Osteoblast (primary cell): ENCODE results near the gene CLCN3. TPM values are rescaled to one million over a fixed set of nuclear protein-coding genes. Genes with fewer than 3 reads are reported as not detected.

Experiments
- DNase-seq: peaks from one replicate; pipeline ENCODE4 v3.0.0; 2011; ENCODE audit warnings: low spot score, mixed read lengths; ENCODE audit not compliant: insufficient read length; ENCODE audit errors: missing footprints
- H2AFZ ChIP-seq: 2 replicates; pipeline ENCODE4 v1.6.0; 2011; ENCODE audit warnings: mild to moderate bottlenecking, low read length
- H3K27ac ChIP-seq: 2 replicates; pipeline ENCODE4 v1.5.1; 2011; ENCODE audit warnings: mild to moderate bottlenecking, low read depth, low read length, moderate library complexity
- H3K27me3 ChIP-seq: 2 replicates; pipeline ENCODE4 v1.6.0; 2012; ENCODE audit warnings: mild to moderate bottlenecking, control low read depth, inconsistent platforms, low read length, moderate library complexity; ENCODE audit not compliant: insufficient read depth
- H3K36me3 ChIP-seq: 2 replicates; pipeline ENCODE4 v1.5.1; 2011; ENCODE audit warnings: mild to moderate bottlenecking, low read length, control low read depth, moderate library complexity; ENCODE audit not compliant: insufficient read depth
- H3K4me1 ChIP-seq: 2 replicates; pipeline ENCODE4 v1.5.1; 2011; ENCODE audit warnings: mild to moderate bottlenecking, low read length, control low read depth, moderate library complexity; ENCODE audit not compliant: insufficient read depth
- H3K4me2 ChIP-seq: 2 replicates; pipeline ENCODE4 v1.6.0; 2011; ENCODE audit warnings: mild to moderate bottlenecking, low read length; ENCODE audit not compliant: insufficient read depth
- H3K4me3 ChIP-seq: fragments of 200-600 bp; sonication (generic); 3 replicates; pipeline ENCODE4 v1.5.1; 2012; ENCODE audit warnings: mild to moderate bottlenecking, low read length, inconsistent platforms; ENCODE audit not compliant: insufficient read depth
- H3K79me2 ChIP-seq: 2 replicates; pipeline ENCODE4 v1.6.0; 2012; ENCODE audit warnings: mild to moderate bottlenecking, low read length, control low read depth, inconsistent platforms; ENCODE audit not compliant: insufficient read depth
- H3K9me3 ChIP-seq: 2 replicates; pipeline ENCODE4 v1.5.1; 2011; ENCODE audit warnings: low read depth, low read length, control low read depth
- H4K20me1 ChIP-seq: 2 replicates; pipeline ENCODE4 v1.6.0; 2012; ENCODE audit warnings: mild to moderate bottlenecking, low read length, control low read depth; ENCODE audit not compliant: insufficient read depth
- total RNA-seq: library from RNA; depleted of rRNA; stranded (reverse); fragments of >200 nt; gene quantifications from 2 replicates; pipeline ENCODE4 v1.2.3, GENCODE V29; 2012
- TF ChIP-seq, protein P1 (sequence below): IDR thresholded peaks from 2 replicates; pipeline ENCODE4 v1.5.1; 2011; ENCODE audit warnings: mild to moderate bottlenecking, low read depth, low read length, moderate library complexity; ENCODE audit errors: extremely low read depth

The CLCN3 gene
- total RNA-seq, 1 donor: 32.2 TPM

DNA sequence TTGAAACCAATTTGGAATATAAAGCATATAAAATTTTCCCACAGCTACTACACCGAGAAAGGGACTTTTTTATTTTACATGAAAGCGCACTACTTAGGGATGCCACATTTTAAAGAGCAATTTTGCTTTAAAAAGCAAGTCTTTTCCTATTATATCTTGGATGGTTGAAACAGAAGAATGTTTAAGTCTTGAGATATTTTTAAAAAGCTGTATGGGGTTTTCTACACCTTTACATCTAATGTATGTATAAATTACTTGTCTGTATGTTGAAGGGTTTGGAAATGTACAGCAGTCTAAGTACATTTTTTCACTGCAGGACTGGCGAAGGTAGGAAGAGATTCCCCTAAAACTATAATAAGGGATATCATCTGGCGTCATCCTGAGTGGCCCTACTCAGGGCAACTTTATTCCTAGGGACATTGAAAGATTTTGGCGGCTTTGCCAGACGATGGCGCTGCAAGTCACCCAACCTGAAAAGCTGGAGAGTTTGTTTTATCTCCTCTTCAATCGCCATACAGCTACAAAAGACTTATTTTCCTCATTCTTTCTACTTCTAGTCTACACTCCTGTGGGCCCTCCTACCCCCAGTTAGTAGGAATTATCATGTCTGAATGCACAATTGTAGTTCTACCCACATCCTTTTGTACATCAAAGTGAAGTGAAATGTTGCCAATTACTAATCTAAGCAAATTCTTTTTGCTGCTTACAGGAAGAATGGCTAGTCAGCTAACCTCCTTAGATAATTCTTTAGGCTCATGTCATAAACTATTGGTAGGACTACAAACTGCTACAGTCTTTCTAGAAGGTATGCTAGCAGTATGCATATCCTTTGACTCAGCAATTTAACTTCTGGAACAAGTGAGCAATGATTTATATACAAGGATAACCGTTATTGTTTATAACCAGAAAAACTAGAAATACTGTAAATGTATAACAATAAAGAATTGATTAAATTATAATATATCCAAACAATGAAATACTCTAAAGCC is 7.2 kb upstream of the CLCN3 start:
- Histone ChIP-seq H3K4me2 (peak overlapping the region; percentile 99), H3K27ac (peak overlapping the region; percentile 64), H3K9me3 (no peaks in the 10 kb centered on the region), H3K4me1 (peaks cover 22% of the 10 kb centered on the region), H2AFZ (peak overlapping the region; percentile 89), H3K4me3 (peak overlapping the region; percentile 98), H4K20me1 (no peaks in the 10 kb centered on the region), H3K79me2 (peaks cover 29% of the 10 kb centered on the region), H3K36me3 (no peaks in the 10 kb centered on the region), H3K27me3 (no peaks in the 10 kb centered on the region)
- TF ChIP-seq, protein P1, sequence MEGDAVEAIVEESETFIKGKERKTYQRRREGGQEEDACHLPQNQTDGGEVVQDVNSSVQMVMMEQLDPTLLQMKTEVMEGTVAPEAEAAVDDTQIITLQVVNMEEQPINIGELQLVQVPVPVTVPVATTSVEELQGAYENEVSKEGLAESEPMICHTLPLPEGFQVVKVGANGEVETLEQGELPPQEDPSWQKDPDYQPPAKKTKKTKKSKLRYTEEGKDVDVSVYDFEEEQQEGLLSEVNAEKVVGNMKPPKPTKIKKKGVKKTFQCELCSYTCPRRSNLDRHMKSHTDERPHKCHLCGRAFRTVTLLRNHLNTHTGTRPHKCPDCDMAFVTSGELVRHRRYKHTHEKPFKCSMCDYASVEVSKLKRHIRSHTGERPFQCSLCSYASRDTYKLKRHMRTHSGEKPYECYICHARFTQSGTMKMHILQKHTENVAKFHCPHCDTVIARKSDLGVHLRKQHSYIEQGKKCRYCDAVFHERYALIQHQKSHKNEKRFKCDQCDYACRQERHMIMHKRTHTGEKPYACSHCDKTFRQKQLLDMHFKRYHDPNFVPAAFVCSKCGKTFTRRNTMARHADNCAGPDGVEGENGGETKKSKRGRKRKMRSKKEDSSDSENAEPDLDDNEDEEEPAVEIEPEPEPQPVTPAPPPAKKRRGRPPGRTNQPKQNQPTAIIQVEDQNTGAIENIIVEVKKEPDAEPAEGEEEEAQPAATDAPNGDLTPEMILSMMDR: peak; percentile 83
- peak; percentile 80 for DNase-seq

DNA sequence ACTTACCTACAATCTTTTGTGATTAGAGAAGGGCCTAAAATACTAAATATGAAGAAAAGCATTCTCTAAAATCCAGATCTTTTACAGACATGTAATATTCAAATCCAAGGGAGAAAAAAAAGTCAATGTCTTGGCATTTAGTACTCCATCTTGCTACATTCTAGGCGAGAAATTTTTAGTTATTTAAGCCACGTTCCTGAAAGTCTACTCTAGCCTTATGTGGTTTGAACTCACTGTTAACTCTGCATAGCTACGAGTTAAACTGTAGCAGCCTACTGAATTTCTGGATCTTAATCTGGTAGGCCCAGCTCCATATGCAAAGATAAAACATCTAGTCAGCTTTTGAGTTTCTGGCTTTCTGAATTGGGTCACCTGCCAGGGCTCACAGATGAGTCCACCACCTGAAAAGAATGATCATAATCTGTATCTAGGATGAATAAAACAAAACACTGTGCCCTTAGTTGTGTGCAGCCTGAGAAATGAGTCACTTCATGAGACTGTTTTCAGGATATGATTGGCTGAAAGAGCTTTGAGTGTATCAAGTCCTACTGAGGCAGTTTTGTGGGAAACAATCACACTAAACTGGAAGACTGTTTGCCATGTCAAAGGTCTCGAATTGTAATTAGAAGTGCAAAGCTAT is 4.8 kb upstream of the CLCN3 start:
- H3K4me2 ChIP-seq: no peak overlapping the region
- no peaks in the 10 kb centered on the region for H4K20me1 ChIP-seq
- DNase-seq: peak; percentile 81
- peaks cover 19% of the 10 kb centered on the region for H3K79me2 ChIP-seq
- H2AFZ ChIP-seq: no peak overlapping the region
- no peak overlapping the region for H3K4me3 ChIP-seq
- no peak overlapping the region for H3K27ac ChIP-seq
- peaks cover 27% of the 10 kb centered on the region for H3K4me1 ChIP-seq
- no peaks in the 10 kb centered on the region for H3K27me3 ChIP-seq
- H3K9me3 ChIP-seq: no peaks in the 10 kb centered on the region
- H3K36me3 ChIP-seq: no peaks in the 10 kb centered on the region
- TF ChIP-seq, protein P1: no peak

- Histone ChIP-seq H3K36me3 (no peaks in the 10 kb centered on the region), H3K4me2 (no peak overlapping the region), H3K79me2 (peaks cover 19% of the 10 kb centered on the region), H3K27ac (no peak overlapping the region), H4K20me1 (no peaks in the 10 kb centered on the region), H3K4me1 (peaks cover 21% of the 10 kb centered on the region), H2AFZ (no peak overlapping the region), H3K9me3 (no peaks in the 10 kb centered on the region), H3K27me3 (no peaks in the 10 kb centered on the region), H3K4me3 (no peak overlapping the region)
- no peak for DNase-seq
- TF ChIP-seq, protein P1: no peak
These were observed 3.5 kb upstream of the CLCN3 start for GRCh38 chr4:169616846-169617245.

- Histone ChIP-seq H2AFZ (no peak overlapping the region), H4K20me1 (no peaks in the 10 kb centered on the region), H3K4me2 (no peak overlapping the region), H3K4me1 (peaks cover 25% of the 10 kb centered on the region), H3K27ac (no peak overlapping the region), H3K9me3 (no peaks in the 10 kb centered on the region), H3K4me3 (no peak overlapping the region), H3K79me2 (peaks cover 19% of the 10 kb centered on the region), H3K27me3 (no peaks in the 10 kb centered on the region), H3K36me3 (no peaks in the 10 kb centered on the region)
- TF ChIP-seq, protein P1: no peak
- no peak for DNase-seq
These were observed 3.1 kb upstream of the CLCN3 start for GRCh38 chr4:169617306-169617705.
